OCI-LY1 (cell line): ENCODE results near the gene CPAMD8.

Experiments
- H2AFZ ChIP-seq: fragments of 200-600 bp; sonication (generic), shearing (Covaris generic); 2 replicates; pipeline ENCODE4 v1.6.0; 2014; ENCODE audit warnings: antibody characterized with exemption, mild to moderate bottlenecking, low read length
- H3F3A ChIP-seq: fragments of 200-600 bp; sonication (generic), shearing (Covaris generic); 2 replicates; pipeline ENCODE4 v1.6.0; 2014; ENCODE audit warnings: mild to moderate bottlenecking, antibody characterized with exemption, low read length, moderate library complexity; ENCODE audit not compliant: insufficient read depth
- H3K27ac ChIP-seq: fragments of 200-600 bp; sonication (generic); 2 replicates; pipeline ENCODE4 v1.5.1; 2014; ENCODE audit warnings: low read length, mixed run types, mild to moderate bottlenecking, low read depth; ENCODE audit not compliant: poor library complexity, severe bottlenecking
- H3K27me3 ChIP-seq: fragments of 200-600 bp; sonication (generic); 2 replicates; pipeline ENCODE4 v1.6.0; 2014; ENCODE audit warnings: antibody characterized with exemption, mild to moderate bottlenecking, low read length, moderate library complexity; ENCODE audit not compliant: insufficient read depth
- H3K36me3 ChIP-seq: fragments of 200-600 bp; sonication (generic); 2 replicates; pipeline ENCODE4 v1.6.1; 2014; ENCODE audit warnings: mild to moderate bottlenecking, antibody characterized with exemption, low read length, moderate library complexity, mixed read lengths; ENCODE audit not compliant: insufficient read depth
- H3K4me1 ChIP-seq: fragments of 200-600 bp; sonication (generic); 2 replicates; pipeline ENCODE4 v1.5.1; 2014; ENCODE audit warnings: mild to moderate bottlenecking, low read length, moderate library complexity; ENCODE audit not compliant: insufficient read depth, severe bottlenecking
- H3K4me2 ChIP-seq: fragments of 200-600 bp; sonication (generic), shearing (Covaris generic); 2 replicates; pipeline ENCODE4 v1.6.1; 2014; ENCODE audit warnings: low read length
- H3K4me3 ChIP-seq: fragments of 200-600 bp; sonication (generic); 2 replicates; pipeline ENCODE4 v1.5.1; 2014; ENCODE audit warnings: low read length, low read depth, mild to moderate bottlenecking, mixed read lengths; ENCODE audit not compliant: poor library complexity, severe bottlenecking
- H3K79me2 ChIP-seq: fragments of 200-600 bp; shearing (Covaris generic); 2 replicates; pipeline ENCODE4 v1.6.1; 2016; ENCODE audit warnings: mixed run types, low read length, mixed read lengths; ENCODE audit not compliant: insufficient read depth
- H3K9ac ChIP-seq: fragments of 200-600 bp; sonication (generic), shearing (Covaris generic); 2 replicates; pipeline ENCODE4 v1.6.1; 2014; ENCODE audit warnings: mild to moderate bottlenecking, low read length, mixed read lengths
- H3K9me2 ChIP-seq: fragments of 200-600 bp; sonication (generic), shearing (Covaris generic); 2 replicates; pipeline ENCODE4 v1.6.1; 2014; ENCODE audit warnings: low read depth, mild to moderate bottlenecking, low read length, mixed read lengths
- H3K9me3 ChIP-seq: fragments of 200-600 bp; shearing (Covaris generic); 2 replicates; pipeline ENCODE4 v1.6.1; 2014; ENCODE audit warnings: low read length, mixed read lengths
- H4K20me1 ChIP-seq: fragments of 200-600 bp; sonication (generic), shearing (Covaris generic); 2 replicates; pipeline ENCODE4 v1.6.0; 2016; ENCODE audit warnings: mild to moderate bottlenecking, low read length; ENCODE audit not compliant: insufficient read depth
- CTCF ChIP-seq: fragments of 200-600 bp; sonication (generic), shearing (Covaris generic); IDR thresholded peaks from 2 replicates; pipeline ENCODE4 v1.5.1; 2017; ENCODE audit warnings: mild to moderate bottlenecking, antibody characterized with exemption, low read length, moderate library complexity, mixed read lengths
- EZH2 ChIP-seq: fragments of 200-600 bp; sonication (generic), shearing (Covaris generic); IDR thresholded peaks from 2 replicates; pipeline ENCODE4 v1.8.0; 2017; ENCODE audit warnings: borderline replicate concordance, mixed run types, mild to moderate bottlenecking, antibody characterized with exemption, low read length, moderate library complexity, mixed read lengths

The CPAMD8 gene

GRCh38 chr19:16861011-16861410, 165.6 kb downstream of the CPAMD8 start:
- no peaks in the 10 kb centered on the region for H3K9me2 ChIP-seq
- no peak overlapping the region for H3K4me3 ChIP-seq
- H3K9ac ChIP-seq: no peak overlapping the region
- H4K20me1 ChIP-seq: no peaks in the 10 kb centered on the region
- H3K27me3 ChIP-seq: no peaks in the 10 kb centered on the region
- H3K4me2 ChIP-seq: no peak overlapping the region
- no peaks in the 10 kb centered on the region for H3K79me2 ChIP-seq
- no peak overlapping the region for H2AFZ ChIP-seq
- H3K27ac ChIP-seq: no peak overlapping the region
- no peaks in the 10 kb centered on the region for H3F3A ChIP-seq
- TF ChIP-seq CTCF (no peak), EZH2 (no peak)
- H3K9me3 ChIP-seq: no peaks in the 10 kb centered on the region
- no peaks in the 10 kb centered on the region for H3K4me1 ChIP-seq
- peaks cover 27% of the 10 kb centered on the region for H3K36me3 ChIP-seq

- TF ChIP-seq EZH2 (no peak), CTCF (no peak)
- no peaks in the 10 kb centered on the region for H3K9me3 ChIP-seq
- H3F3A ChIP-seq: no peaks in the 10 kb centered on the region
- no peaks in the 10 kb centered on the region for H3K27me3 ChIP-seq
- no peaks in the 10 kb centered on the region for H3K9me2 ChIP-seq
- no peaks in the 10 kb centered on the region for H4K20me1 ChIP-seq
- H3K27ac ChIP-seq: no peak overlapping the region
- H3K9ac ChIP-seq: no peak overlapping the region
- no peaks in the 10 kb centered on the region for H3K79me2 ChIP-seq
- peaks cover 18% of the 10 kb centered on the region for H3K36me3 ChIP-seq
- H3K4me1 ChIP-seq: no peaks in the 10 kb centered on the region
- no peak overlapping the region for H3K4me2 ChIP-seq
- H2AFZ ChIP-seq: no peak overlapping the region
- no peak overlapping the region for H3K4me3 ChIP-seq
These were observed 166.5 kb downstream of the CPAMD8 start for GRCh38 chr19:16860118-16860517.

GRCh38 chr19:16859626-16860025, 167.0 kb downstream of the CPAMD8 start:
- Histone ChIP-seq H2AFZ (no peak overlapping the region), H3F3A (no peaks in the 10 kb centered on the region), H3K9me3 (no peaks in the 10 kb centered on the region), H3K27me3 (no peaks in the 10 kb centered on the region), H3K36me3 (peaks cover 21% of the 10 kb centered on the region), H3K9ac (no peak overlapping the region), H3K4me1 (no peaks in the 10 kb centered on the region), H3K4me3 (no peak overlapping the region), H3K79me2 (no peaks in the 10 kb centered on the region), H4K20me1 (no peaks in the 10 kb centered on the region), H3K27ac (no peak overlapping the region), H3K9me2 (no peaks in the 10 kb centered on the region), H3K4me2 (no peak overlapping the region)
- TF ChIP-seq EZH2: no peak
- no peak for TF ChIP-seq CTCF
